Left renal cortex interstitium (tissue), 4 donors: ENCODE measurements around the gene RCAN2. TPM values are rescaled to one million over a fixed set of nuclear protein-coding genes. Genes with fewer than 3 reads are reported as not detected.
A peak's percentile ranks its signal among the peaks of the same experiment; 100 is the strongest.

Source experiments
- DNase-seq, 4 donors: peaks; one replicate each; pipeline ENCODE4 v3.0.0-alpha.2; 2013; ENCODE audit warnings: low read depth in 4 of 4, low spot score in 2 of 4, missing footprints in 1 of 4
- polyA plus RNA-seq, 4 donors: library from polyadenylated mRNA; unstranded; fragments of 120-200 nt; gene quantifications; one replicate each; pipeline ENCODE4 v1.2.1, GENCODE V29; 2013; ENCODE audit not compliant: insufficient read length in 4 of 4

Gene RCAN2
- polyA plus RNA-seq, 4 donors = 19.9 to 28.9 (median 21.9) TPM

DNA sequence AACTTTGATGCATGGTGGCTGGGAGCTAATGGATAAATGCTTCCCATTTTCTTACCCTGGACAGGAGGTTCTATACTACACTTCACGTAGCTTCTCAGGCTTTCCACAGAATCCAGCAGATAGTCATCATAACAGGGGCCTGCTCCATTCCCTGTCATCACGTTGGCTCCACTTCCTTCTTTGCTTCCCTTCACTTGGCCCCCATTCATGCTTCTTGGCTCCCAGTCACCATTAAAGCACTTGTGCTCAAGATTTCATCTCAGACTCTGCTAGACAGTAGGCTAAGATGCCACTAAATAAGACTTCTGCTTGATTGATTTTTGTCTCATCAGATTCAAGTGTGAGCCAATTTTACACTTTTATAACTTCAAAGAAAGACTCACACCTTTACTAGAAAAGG lies 186.0 kb downstream of the RCAN2 start:
- DNase-seq = no peak

DNA sequence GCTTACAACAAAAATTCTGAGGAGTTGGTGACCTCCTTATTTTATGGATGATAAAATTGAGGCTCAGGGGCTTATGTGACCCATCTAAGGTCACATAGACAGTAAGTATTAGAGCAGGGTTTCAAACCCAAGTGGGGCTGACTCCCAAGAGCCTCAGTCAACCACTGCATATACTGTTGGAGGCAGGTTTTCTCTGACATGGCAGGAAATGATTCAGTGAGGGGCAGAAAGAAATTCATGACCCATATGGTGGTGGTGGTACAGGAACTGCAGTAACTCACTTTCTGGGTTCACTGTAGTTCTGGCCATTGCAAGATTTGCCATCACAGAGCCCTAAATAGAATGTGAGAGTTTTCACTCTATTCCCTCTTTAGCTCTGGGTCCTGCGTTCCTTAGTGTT lies 188.4 kb downstream of the RCAN2 start:
- DNase-seq = no peak

DNA sequence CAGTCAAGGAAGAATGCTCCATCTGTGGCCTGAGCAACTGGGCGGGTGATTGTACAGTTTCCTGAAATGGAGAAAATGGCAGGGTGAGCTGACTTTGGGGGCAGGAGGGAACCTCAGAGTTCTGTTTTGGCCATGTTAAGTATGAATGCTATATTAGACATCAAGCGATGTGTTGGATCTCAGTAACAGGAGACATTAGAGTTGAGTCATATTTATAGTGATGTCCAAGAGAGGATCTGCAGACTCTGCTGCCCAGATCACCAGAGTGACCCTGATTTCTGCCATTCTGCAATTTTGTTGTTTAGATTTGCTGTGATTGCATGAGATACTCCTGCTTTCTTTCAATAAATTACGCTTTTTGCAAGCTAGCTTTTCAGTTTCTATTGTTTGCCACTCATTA lies 189.1 kb downstream of the RCAN2 start:
- DNase-seq = no peak

DNA sequence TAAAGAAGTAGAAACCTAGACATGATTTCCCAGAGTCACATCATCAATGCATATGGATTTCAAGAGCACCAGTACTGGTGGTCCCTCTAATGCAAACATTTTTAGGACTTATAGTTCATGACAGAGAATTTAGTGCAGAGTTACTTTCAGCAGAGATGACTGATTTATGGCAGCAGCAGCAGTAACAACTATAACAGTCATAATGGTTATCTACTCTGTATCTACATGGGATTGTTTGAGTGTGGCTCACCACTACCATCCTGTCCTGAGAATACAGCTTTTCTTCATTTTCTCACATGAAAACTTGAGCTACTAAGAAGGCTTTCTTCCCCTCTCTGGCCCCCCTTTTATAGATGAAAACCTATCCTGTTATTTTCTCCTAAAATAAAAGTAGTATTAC lies 192.0 kb downstream of the RCAN2 start:
- DNase-seq = no peak

DNA sequence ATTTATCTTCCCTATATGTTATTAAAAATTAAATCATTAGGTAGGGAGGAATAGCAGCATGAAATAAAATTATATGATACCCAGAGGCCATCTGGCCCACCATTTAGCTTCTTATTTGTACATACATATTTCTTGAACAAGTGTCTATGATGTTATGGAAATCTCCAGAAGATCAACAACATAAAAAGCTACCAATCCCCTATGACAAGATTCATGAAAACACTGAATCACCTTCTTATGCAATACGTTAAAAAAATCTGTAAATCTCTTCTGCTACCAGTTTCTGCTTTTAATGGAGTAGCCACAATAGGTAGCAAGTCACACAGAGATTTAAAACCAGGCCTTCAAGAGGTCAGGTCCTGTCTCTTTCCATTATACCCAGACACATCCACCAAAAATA lies 194.7 kb downstream of the RCAN2 start:
- no peak for DNase-seq

DNA sequence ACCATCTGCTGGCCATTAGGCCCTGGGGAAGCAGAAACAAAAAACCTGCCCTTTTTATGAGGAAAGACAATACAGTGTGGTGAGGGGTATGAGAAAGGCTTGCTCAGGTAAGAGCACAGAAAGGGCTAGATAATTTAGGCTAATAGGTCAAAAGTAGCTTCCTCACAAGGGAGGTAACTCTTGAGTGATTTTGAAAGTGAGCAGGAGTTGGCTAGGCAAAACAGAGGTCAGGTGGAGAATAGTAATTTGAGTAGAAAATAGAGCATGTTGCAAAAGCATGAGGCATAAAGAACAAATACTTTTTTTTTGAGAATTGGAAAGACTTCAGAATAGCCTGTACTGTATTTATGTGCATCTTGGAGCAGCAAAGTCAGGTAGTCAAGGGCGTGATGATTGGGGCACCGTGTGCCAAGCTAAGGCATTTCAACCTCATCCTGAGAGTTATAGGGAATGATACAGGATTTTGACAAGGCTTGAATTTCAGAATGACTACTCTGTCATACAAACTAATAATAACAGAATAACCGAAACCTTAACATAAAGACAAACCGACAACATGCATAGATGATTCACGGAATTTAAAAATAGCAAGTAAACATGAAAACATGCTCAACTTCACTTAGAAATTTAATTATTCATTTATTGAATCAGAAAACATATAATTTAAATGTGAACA lies 197.5 kb downstream of the RCAN2 start:
- no peak for DNase-seq

DNA sequence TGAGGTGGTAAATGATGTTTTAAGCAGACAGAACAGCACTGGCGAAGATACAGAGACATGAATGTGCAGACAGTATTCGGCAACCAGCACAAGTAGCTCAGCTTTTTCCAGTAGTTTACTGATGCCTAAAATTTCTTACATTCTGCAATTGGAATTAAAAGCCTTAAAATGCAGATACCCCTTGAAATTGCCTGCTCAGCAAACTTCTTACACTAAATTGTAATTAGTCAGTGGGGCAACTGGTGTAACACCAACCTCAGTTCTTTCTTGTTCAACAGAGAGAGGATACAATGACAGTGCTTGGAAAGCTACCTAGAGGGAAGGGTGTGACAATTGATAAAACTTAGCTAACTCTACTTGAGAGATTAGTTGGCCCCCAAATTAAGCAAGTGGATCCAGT lies 199.4 kb downstream of the RCAN2 start:
- DNase-seq = no peak

DNA sequence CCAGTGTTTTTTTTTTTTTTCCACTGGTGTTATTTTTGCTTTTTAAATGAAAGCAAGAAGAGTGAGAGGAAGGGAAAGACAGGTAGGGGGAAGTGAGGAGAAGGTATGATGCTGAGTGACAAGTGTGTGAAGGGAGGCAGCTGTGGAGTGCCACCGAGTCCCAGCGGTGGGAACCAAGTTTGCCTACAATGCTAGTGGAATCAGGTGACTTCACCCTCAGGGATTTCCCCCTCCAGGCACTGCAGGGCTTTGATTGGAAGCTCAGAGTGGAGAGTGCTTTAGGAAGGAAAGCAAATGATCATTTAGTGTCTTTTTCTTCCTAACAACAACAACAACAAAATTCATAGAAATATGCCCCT lies 200.0 kb downstream of the RCAN2 start:
- DNase-seq = no peak

DNA sequence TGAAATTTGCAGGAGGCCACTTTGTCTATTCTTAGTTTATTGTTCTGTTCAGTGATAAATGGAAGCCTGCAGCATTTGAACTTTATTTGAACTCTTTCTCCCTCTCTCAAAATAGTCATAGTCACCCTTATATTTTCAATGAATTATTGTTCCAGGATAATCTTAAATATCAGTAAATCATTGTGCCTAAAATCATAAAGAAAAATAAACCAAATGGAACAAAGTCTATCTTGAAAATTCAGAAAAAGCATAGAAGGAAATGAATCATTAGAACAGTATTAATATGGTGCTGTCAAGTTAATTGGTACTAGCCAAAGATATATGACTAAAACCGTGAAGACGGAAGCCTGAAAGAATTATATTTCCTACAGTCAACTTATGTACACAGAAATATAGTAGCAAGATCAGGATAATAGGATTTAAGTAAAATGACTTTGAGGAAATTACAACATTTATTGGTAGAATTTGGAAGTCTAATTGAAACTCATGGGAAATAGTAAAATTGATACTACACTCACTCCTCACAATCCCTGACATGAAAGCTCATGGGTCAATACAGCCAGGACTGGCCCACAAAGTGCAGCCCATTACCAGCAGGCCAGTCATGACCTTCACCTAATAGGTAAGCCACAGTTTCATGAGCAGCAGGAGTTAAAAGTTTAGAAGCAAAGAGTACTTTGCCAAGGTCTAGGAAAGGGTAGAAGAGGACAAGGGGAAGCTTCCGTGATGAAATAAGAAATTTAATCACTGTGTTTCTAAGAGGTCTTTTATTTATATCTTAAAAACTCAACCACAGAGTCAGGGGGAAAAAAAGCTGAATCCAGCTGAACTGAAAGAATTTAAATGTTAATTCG lies 200.6 kb downstream of the RCAN2 start:
- DNase-seq = peak in 3 of 4 donors; percentile 26 to 41 (median 37)

DNA sequence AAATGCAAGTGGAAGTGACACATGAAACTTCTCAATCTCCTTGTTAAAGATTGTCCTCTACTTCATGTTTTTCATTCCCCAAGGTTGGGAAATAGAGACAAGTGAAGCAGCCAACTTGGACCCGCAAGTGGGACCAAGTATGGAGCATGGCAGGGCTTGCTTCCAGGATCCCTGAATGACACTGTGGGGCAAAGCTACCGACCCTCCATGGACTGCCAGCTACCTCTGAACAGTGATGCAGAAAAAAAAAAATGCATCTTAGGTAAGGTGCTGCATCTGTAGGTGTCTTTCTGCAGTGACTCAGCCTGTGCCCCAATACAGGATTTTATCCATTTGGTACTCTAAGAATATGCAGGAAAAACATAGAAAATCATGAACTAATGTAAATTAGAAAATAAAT lies 201.4 kb downstream of the RCAN2 start:
- no peak for DNase-seq

DNA sequence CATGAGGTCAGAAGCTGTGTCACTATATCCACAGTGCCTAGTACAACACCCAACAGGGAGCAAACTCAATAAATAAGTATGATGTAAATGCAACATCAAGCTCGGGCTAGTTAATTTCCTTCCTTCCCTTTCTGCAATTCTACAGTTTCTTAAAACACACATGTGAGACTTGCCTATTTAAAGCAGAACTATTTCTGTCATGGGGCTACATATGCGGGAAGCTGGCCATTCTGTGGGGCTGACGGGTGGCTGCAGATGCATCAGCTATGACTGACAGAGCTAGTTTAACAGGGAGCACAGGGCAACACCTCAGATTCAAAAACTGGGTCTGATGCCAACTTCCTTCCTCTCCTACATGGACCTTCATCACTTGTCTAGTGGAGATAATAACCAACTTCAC lies 202.4 kb downstream of the RCAN2 start:
- no peak for DNase-seq

DNA sequence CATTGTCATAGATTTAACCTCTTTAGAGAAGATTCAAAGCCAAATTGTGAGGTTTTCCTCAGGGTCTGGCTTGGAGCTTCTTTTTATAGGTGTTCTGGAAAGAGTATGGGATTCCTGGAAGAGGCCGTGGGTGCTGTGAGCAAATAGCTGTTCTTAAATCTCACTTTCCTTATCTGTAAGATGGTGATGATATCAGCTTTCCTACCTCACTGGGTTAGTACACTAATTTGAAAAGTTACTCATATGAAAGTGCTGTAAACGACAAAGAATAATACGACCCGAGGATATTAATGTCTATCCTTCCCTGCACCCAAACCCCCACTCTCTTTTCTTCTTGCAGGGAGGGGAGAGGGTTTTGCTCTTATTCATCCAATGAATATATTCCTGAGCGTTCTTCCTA lies 203.6 kb downstream of the RCAN2 start:
- no peak for DNase-seq

DNA sequence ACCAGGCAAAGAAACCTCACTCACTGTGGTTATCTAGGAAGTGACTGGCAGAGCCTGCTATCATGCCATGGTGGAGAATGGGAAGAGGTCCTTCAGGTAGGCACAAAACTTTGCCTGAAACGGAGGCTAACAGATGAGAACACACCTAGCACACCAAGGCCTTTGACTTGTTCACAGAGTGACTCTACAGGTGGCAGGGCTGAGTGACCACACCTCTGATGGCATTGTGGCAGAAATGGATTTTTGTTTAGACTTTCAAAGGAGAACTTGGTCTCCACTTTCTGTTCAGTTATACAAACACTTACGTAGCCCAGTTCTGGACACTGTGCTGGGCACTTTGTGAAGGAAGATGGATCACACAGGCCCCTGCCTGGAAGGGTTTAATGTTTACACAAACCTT lies 204.2 kb downstream of the RCAN2 start:
- no peak for DNase-seq

DNA sequence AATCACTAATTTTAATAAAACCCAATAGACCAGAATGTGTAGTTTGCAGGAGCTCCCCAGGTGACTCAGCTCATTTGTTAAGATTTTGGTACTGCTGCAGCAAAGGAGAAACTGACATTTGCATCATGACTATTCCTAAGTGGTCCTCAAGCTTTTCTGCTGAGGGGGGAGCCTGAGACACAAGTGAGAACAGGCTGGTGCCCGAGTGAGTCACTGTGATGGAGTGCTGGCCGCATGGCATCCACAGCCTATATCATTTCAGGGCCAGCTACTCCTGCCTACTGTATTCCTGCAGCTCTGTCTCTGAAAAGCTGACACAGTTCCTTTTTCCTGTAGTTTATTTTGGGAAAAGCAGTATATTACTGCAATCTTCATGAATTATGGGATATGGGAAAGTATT lies 206.8 kb downstream of the RCAN2 start:
- DNase-seq = no peak

DNA sequence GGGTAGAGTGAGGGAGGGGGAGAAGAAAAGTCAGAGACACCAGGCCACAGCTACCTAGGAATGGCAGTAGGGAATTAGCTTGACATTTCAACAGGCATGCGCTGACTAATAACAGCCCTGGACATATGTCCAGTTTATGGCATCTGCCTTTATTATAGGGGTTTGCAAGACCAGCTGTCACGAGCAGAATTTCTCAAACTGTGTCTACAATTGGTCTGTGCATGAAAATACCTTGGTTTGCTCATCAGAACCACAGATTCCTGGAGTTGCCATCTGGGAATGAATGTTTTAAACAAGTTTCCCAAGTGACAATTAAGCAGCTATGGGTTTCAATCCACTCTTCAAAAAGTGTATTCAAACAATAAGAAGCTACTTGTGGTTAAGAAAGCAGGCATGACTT lies 210.1 kb downstream of the RCAN2 start:
- DNase-seq = no peak

DNA sequence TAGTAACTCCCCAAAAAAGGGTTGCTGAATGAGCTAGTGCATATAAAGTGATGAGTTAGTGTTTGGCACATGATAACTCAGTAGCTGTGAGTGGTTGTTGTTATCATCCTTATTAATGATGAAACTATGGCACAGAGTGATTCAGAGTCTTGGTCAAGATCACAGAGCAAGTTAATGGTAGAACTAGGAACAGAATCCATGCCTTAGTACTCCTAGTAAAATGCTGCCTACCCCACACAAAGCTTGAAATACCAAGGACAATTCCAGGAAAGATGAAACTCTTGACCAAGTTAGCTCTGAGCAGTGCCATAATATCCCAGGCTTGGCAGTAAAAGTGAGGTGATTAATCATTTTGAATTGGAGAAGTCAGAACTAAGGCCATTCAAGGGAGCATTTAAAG lies 211.4 kb downstream of the RCAN2 start:
- DNase-seq = no peak

DNA sequence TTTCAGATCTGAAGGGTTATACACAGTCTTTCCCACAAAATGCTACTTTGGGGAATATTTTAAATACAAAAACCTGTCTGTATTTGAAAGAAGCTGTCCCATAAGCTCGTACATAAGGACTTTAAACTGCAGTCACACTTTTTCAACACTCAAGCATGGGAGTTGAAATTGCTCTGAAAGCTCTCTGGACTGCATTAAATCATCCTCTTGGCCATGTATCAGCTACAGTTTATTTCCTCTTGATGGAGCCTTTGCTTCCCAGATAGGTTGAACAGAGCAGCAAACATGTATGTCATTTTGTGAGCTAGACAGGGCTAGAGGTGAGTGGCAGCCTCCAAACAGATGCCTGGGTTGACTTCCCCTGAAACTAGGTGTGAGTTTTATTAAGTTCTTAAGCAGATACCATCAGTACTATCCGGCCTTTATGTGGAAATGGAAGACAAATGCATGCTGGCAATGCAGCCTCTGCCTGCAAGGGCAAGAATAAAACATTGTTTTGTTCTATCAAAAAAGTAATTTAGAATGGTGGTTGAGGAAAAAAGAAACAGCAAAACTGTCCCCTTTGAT lies 214.6 kb downstream of the RCAN2 start:
- DNase-seq = peak in 1 of 4 donors; percentile 49

DNA sequence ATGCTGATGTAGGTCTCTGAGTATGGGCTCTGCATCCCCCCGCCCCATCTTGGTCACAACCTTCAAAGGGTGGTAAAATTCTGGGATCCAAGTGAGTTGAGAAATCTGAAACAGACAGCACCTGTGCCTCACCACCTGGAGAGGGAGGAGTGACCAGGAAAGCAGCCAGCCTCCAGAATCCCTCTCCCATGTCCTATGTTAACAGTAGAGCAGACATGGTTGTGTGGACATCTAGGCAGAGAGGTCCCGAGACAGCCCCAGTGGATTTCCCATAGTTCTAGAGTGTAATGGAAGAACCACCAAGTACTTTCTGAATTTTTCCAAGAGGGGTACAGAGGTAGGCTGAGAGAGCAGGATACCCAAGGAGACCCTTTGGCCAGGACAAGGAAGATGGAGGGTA lies 216.7 kb downstream of the RCAN2 start:
- DNase-seq = no peak

DNA sequence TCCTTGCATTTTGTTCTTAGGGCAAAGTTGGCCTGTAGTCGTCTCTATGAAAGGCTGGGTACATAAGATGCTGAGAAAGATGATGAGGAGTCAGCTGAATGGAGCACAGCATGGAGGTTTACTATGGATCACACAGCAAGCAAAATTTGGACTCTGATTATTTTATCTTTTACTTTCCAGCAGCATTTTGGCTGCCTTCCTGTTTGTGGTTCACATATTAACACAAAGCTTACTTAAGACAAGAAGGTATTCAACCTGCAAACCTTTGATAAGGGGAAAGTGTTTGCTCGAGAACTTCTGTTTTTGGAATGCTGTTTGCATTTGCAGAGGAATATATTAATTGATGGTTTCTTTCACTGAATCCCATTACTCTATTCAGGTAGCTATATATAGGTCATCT lies 217.3 kb downstream of the RCAN2 start:
- DNase-seq = no peak

DNA sequence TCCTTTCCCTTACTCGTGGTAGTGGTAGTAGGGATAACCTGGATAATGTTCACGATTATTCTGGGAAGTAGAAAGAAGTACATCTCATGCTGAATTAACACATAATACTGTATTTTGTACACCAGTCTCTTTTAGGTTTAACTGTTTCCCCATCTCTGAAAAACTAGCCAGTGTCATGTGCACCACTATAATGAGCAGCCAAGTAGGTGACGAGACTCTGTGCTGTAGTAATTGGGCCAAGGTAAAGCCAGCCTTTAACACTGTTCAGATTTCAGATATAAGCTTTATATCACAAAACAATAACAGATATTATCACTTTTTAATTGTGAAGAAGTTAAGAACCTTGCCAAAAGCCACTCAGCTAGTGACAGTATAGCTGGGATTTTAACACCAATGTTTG lies 219.5 kb downstream of the RCAN2 start:
- no peak for DNase-seq

DNA sequence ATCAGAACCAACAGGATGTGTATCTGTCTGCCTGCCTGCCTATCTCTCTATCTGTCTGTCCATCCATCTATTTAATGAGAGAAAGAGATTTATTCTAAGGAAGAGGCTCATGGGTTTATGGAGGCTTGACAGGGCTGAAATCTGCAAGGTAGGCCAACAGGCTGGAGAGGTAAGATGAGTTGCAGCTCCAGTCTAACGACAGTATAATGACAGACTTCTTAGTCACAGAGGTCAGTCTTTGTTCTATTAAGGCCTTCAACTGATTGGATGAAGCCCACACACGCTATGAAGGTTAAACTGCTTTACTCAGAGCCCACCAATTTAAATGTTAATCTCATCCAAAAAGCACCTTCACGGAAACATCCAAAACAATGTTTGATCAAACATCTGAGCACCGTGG lies 220.1 kb downstream of the RCAN2 start:
- no peak for DNase-seq

DNA sequence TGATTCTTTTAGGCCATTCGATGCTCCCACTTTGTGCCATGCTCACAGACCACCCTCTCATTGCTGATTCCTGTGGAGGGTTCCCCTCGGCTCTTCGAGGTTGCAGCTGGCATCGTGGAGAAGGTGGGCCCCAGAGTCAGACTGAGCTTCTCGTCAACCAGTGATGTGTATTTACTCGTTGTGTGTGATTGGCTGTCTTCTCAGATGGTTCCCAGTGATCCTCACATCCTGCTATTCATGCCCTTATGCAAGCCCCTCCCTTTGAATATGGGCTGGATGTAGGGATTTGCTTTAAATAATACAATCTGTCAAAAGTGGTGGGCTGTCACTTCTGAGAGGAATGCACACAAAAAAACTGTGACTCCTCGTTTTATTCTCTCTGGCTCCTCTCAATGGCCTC lies 220.9 kb downstream of the RCAN2 start:
- no peak for DNase-seq
